ENCODE measurements around the gene STK25. TPM values are rescaled to one million over a fixed set of nuclear protein-coding genes. Genes with fewer than 3 reads are reported as not detected.

The STK25 gene
- total RNA-seq, 1 donor: 227 TPM

DNA sequence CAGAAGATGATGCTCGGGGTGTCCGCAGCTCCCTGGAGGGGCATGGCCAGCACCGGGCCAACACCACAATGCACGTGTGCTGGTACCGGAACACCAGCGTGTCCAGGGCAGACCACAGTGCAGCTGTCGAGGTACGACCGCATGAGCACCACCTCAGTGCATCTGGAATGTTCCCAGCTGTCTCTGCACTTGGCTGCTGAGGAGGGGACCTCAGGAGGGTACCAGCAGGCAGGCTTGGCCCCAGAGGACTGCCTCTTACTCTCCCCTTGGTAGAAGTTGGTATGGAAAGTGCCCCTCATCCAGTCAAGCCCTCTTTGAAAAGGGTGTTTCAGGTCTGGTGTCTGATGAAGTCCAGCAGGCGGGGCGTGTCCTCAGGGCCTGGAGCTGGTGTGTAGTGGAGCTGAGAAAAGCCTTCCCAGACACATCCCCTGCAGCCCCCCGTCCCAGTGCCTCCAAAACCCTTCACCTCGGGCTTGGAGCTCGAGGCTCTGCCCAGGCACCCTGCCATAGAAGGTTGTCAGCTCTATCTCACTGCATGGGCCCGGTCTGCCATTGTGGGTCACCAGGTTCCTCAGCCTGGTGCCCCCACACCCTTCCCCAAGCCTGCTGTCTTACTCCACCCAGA, 16.7 kb downstream of the STK25 start:
- peak; percentile 57 for DNase-seq (ENCODE audit: insufficient read length, low spot score, missing footprints)
- no peak overlapping the region for H3K4me2 ChIP-seq (ENCODE audit: insufficient read depth, low read length)
- H3K27ac ChIP-seq (ENCODE audit: low read depth, low read length): no peak overlapping the region
- TF ChIP-seq, protein P1, sequence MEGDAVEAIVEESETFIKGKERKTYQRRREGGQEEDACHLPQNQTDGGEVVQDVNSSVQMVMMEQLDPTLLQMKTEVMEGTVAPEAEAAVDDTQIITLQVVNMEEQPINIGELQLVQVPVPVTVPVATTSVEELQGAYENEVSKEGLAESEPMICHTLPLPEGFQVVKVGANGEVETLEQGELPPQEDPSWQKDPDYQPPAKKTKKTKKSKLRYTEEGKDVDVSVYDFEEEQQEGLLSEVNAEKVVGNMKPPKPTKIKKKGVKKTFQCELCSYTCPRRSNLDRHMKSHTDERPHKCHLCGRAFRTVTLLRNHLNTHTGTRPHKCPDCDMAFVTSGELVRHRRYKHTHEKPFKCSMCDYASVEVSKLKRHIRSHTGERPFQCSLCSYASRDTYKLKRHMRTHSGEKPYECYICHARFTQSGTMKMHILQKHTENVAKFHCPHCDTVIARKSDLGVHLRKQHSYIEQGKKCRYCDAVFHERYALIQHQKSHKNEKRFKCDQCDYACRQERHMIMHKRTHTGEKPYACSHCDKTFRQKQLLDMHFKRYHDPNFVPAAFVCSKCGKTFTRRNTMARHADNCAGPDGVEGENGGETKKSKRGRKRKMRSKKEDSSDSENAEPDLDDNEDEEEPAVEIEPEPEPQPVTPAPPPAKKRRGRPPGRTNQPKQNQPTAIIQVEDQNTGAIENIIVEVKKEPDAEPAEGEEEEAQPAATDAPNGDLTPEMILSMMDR (IDR thresholded peaks at IDR 0.05; ENCODE audit: extremely low read depth, low read depth, low read length): no peak
- H3K9me3 ChIP-seq (ENCODE audit: low read depth, low read length): no peaks in the 10 kb centered on the region
- H3K4me1 ChIP-seq (ENCODE audit: insufficient read depth, low read length): no peaks in the 10 kb centered on the region
- H3K79me2 ChIP-seq (ENCODE audit: insufficient read depth, low read length): no peaks in the 10 kb centered on the region
- no peaks in the 10 kb centered on the region for H3K27me3 ChIP-seq (ENCODE audit: insufficient read depth, low read length)
- H4K20me1 ChIP-seq (ENCODE audit: insufficient read depth, low read length): peaks cover 3% of the 10 kb centered on the region
- H2AFZ ChIP-seq (ENCODE audit: low read length): no peak overlapping the region
- H3K4me3 ChIP-seq (ENCODE audit: insufficient read depth, low read length): no peak overlapping the region
- H3K36me3 ChIP-seq (ENCODE audit: insufficient read depth, low read length): peaks cover 37% of the 10 kb centered on the region

DNA sequence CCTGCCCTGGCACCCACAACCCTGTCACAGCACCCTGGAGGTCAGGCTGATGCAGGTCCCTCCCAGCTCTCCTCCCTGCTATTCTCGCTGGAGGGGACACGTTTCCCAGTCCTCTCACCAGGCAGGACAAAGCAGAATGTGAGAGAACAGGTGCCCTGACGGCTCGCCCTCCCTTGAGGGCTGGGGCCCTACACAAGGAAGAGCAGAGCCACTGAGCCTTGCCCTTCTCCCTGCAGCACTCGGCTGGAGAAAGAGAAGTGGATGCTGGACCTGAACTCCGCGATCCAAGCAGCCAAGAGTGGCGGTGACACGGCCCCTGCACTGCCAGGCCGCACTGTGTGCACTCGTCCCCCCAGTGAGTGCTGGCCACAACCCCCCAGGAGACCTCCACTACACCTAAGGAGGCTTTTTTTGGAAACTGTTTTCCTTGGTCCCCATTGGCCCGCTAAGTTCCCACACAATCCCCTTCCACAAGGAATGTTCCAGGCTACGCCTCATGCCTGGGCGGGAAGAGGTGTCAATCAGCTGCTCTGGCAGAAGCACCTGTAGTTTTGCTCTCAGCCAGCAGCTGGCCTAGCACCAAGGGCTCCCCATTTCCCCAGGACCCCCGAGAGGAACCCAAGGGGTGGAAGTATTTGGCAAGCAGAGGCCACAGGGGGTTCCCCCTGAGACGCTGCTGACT, 17.4 kb downstream of the STK25 start:
- peaks cover 32% of the 10 kb centered on the region for H3K36me3 ChIP-seq (ENCODE audit: insufficient read depth, low read length)
- H3K4me3 ChIP-seq (ENCODE audit: insufficient read depth, low read length): no peak overlapping the region
- no peaks in the 10 kb centered on the region for H3K4me1 ChIP-seq (ENCODE audit: insufficient read depth, low read length)
- DNase-seq (ENCODE audit: insufficient read length, low spot score, missing footprints): peak; percentile 76
- H3K79me2 ChIP-seq (ENCODE audit: insufficient read depth, low read length): no peaks in the 10 kb centered on the region
- H4K20me1 ChIP-seq (ENCODE audit: insufficient read depth, low read length): peaks cover 2% of the 10 kb centered on the region
- no peaks in the 10 kb centered on the region for H3K9me3 ChIP-seq (ENCODE audit: low read depth, low read length)
- no peak overlapping the region for H2AFZ ChIP-seq (ENCODE audit: low read length)
- no peaks in the 10 kb centered on the region for H3K27me3 ChIP-seq (ENCODE audit: insufficient read depth, low read length)
- no peak overlapping the region for H3K4me2 ChIP-seq (ENCODE audit: insufficient read depth, low read length)
- TF ChIP-seq, protein P1 (IDR thresholded peaks at IDR 0.05; ENCODE audit: extremely low read depth, low read depth, low read length): no peak
- no peak overlapping the region for H3K27ac ChIP-seq (ENCODE audit: low read depth, low read length)

- no peaks in the 10 kb centered on the region for H4K20me1 ChIP-seq (ENCODE audit: insufficient read depth, low read length)
- TF ChIP-seq, protein P1 (IDR thresholded peaks at IDR 0.05; ENCODE audit: extremely low read depth, low read depth, low read length): no peak
- no peak overlapping the region for H3K4me2 ChIP-seq (ENCODE audit: insufficient read depth, low read length)
- H3K27ac ChIP-seq (ENCODE audit: low read depth, low read length): no peak overlapping the region
- no peaks in the 10 kb centered on the region for H3K27me3 ChIP-seq (ENCODE audit: insufficient read depth, low read length)
- H3K9me3 ChIP-seq (ENCODE audit: low read depth, low read length): no peaks in the 10 kb centered on the region
- H3K79me2 ChIP-seq (ENCODE audit: insufficient read depth, low read length): no peaks in the 10 kb centered on the region
- peaks cover 22% of the 10 kb centered on the region for H3K36me3 ChIP-seq (ENCODE audit: insufficient read depth, low read length)
- H3K4me1 ChIP-seq (ENCODE audit: insufficient read depth, low read length): no peaks in the 10 kb centered on the region
- peak; percentile 69 for DNase-seq (ENCODE audit: insufficient read length, low spot score, missing footprints)
- no peak overlapping the region for H3K4me3 ChIP-seq (ENCODE audit: insufficient read depth, low read length)
- H2AFZ ChIP-seq (ENCODE audit: low read length): no peak overlapping the region
These were observed 18.4 kb downstream of the STK25 start for GRCh38 chr2:241489733-241490680.

All from osteoblast (primary cell).